Measurements from ENCODE around the gene YJU2. TPM values are rescaled to one million over a fixed set of nuclear protein-coding genes. Genes with fewer than 3 reads are reported as not detected.

The YJU2 gene
- total and polyA plus RNA-seq, 2 of the 13 experiments (the other 11 are each of a cell fraction or from before 2014, with no cell fraction given): 9.3 to 17.9 TPM

GRCh38 chr19:4246767-4247593 lies at the start of gene YJU2 (continued):
- TF ChIP-seq ZNF3 (CRISPR knock-in tag; IDR thresholded peaks at IDR 0.05): no peak
- TF ChIP-seq SAP130 (CRISPR knock-in tag; IDR thresholded peaks at IDR 0.05; ENCODE audit: low read depth): peak; percentile 91
- TF ChIP-seq MAX (IDR thresholded peaks at IDR 0.05): peak; percentile 92
- TF ChIP-seq CC2D1A (CRISPR knock-in tag; IDR thresholded peaks at IDR 0.05): no peak
- peak; percentile 44; the same call in 1 of the 2 replicates for TF ChIP-seq MNT (IDR thresholded peaks at IDR 0.05)
- peak; percentile 76; the same call in 1 of the 2 replicates for TF ChIP-seq ZNF790 (CRISPR knock-in tag; IDR thresholded peaks at IDR 0.05; ENCODE audit: borderline replicate concordance)
- TF ChIP-seq SPEN (CRISPR knock-in tag; IDR thresholded peaks at IDR 0.05; ENCODE audit: low read depth): peak; percentile 59; the same call in 1 of the 2 replicates
- TF ChIP-seq ZNF572 (CRISPR knock-in tag; IDR thresholded peaks at IDR 0.05): no peak
- peak; percentile 16 for TF ChIP-seq HNF1B (CRISPR knock-in tag; IDR thresholded peaks at IDR 0.05)
- peak; percentile 44; the same call in 1 of the 2 replicates for TF ChIP-seq ZBTB26 (CRISPR knock-in tag; IDR thresholded peaks at IDR 0.05; ENCODE audit: borderline replicate concordance)
- TF ChIP-seq HDAC1 (CRISPR knock-in tag; IDR thresholded peaks at IDR 0.05): peak; percentile 51; the same call in 1 of the 2 replicates
- TF ChIP-seq NFYC (CRISPR knock-in tag; IDR thresholded peaks at IDR 0.05): peak; percentile 100
- peak; percentile 100 for TF ChIP-seq NFYB (CRISPR knock-in tag; IDR thresholded peaks at IDR 0.05)
- peak; percentile 77 for TF ChIP-seq ZNF24 (IDR thresholded peaks at IDR 0.05)
- no peak for TF ChIP-seq ZNF598 (CRISPR knock-in tag; IDR thresholded peaks at IDR 0.05; ENCODE audit: borderline replicate concordance)
- TF ChIP-seq ZSCAN12 (CRISPR knock-in tag; IDR thresholded peaks at IDR 0.05): 0 out of 2 replicates have a peak, but pooled peaks have one; percentile 31
- TF ChIP-seq ZNF644 (CRISPR knock-in tag; IDR thresholded peaks at IDR 0.05; ENCODE audit: low read depth): no peak
- TF ChIP-seq ZNF556 (CRISPR knock-in tag; IDR thresholded peaks at IDR 0.05; ENCODE audit: borderline replicate concordance): no peak
- TF ChIP-seq ZEB1 (IDR thresholded peaks at IDR 0.05; ENCODE audit: insufficient replicate concordance, low read depth): peak; percentile 58
- no peak for TF ChIP-seq BHLHE40 (IDR thresholded peaks at IDR 0.05; ENCODE audit: low read length)
- no peak for TF ChIP-seq SOX6 (IDR thresholded peaks at IDR 0.05)
- TF ChIP-seq SOX6 (CRISPR knock-in tag; IDR thresholded peaks at IDR 0.05): peak; percentile 37
- TF ChIP-seq ZNF615 (CRISPR knock-in tag; IDR thresholded peaks at IDR 0.05; ENCODE audit: borderline replicate concordance): no peak
- TF ChIP-seq ZC3H13 (CRISPR knock-in tag; IDR thresholded peaks at IDR 0.05): no peak
- TF ChIP-seq ELF1 (CRISPR knock-in tag; IDR thresholded peaks at IDR 0.05): peak; percentile 97
- TF ChIP-seq RBFOX2 (IDR thresholded peaks at IDR 0.05; ENCODE audit: low read depth, low read length): peak; percentile 73
- no peak for TF ChIP-seq ZNF101 (CRISPR knock-in tag; IDR thresholded peaks at IDR 0.05; ENCODE audit: borderline replicate concordance, low read depth)
